ENCODE data around the gene MECP2.

- TF ChIP-seq CTCF (IDR thresholded peaks at IDR 0.05) (no peak), POLR2A (IDR thresholded peaks at IDR 0.05) (no peak)
Measured at GRCh38 chrX:154093965-154094364, 3.6 kb downstream of the MECP2 start.

Data from right lobe of liver (tissue), 4 donors.